Jurkat, Clone E6-1 (cell line): ENCODE results near the gene FRMD7.
A peak's percentile ranks its signal among the peaks of the same experiment; 100 is the strongest.

Source experiments
- DNase-seq: peaks from one replicate; pipeline ENCODE4 v3.0.0-alpha.2; 2011; ENCODE audit warnings: low read depth, low spot score
- H3K4me3 ChIP-seq: 2 replicates; pipeline ENCODE4 v1.5.1; 2011; ENCODE audit warnings: mild to moderate bottlenecking, low read length, control low read depth, moderate library complexity

The FRMD7 gene

GRCh38 chrX:132044953-132045352 lies 82.9 kb downstream of the FRMD7 start:
- H3K4me3 ChIP-seq: no peak overlapping the region
- no peak for DNase-seq

- no peak for DNase-seq
- H3K4me3 ChIP-seq: no peak overlapping the region
These were observed 83.8 kb downstream of the FRMD7 start for GRCh38 chrX:132043977-132044376.

GRCh38 chrX:132041015-132041414 lies 86.8 kb downstream of the FRMD7 start:
- H3K4me3 ChIP-seq: no peak overlapping the region
- DNase-seq: no peak

- no peak overlapping the region for H3K4me3 ChIP-seq
- DNase-seq: no peak
These were observed 87.8 kb downstream of the FRMD7 start for GRCh38 chrX:132040066-132040465.

GRCh38 chrX:132037479-132037993 lies 90.3 kb downstream of the FRMD7 start:
- H3K4me3 ChIP-seq: no peak overlapping the region
- DNase-seq: no peak

GRCh38 chrX:132034648-132035047 lies 93.2 kb downstream of the FRMD7 start:
- no peak for DNase-seq

GRCh38 chrX:132033166-132033565 lies 94.7 kb downstream of the FRMD7 start:
- no peak overlapping the region for H3K4me3 ChIP-seq

More at GRCh38 chrX:132034648-132035047, 93.2 kb downstream of the FRMD7 start:
- H3K4me3 ChIP-seq: no peak overlapping the region

GRCh38 chrX:132031867-132032266 lies 96.0 kb downstream of the FRMD7 start:
- DNase-seq: peak; percentile 17
- no peak overlapping the region for H3K4me3 ChIP-seq

More at GRCh38 chrX:132033166-132033565, 94.7 kb downstream of the FRMD7 start:
- DNase-seq: no peak

- DNase-seq: no peak
- H3K4me3 ChIP-seq: no peak overlapping the region
These were observed 97.6 kb downstream of the FRMD7 start for GRCh38 chrX:132030264-132030663.
